GM13976 (cell line): Measurements from ENCODE around the gene RNF7.
A peak's percentile ranks its signal among the peaks of the same experiment; 100 is the strongest.

ENCODE experiments used
- DNase-seq: peaks from one replicate; pipeline ENCODE4 v3.0.0; 2012; ENCODE audit warnings: low spot score
- CTCF ChIP-seq: IDR thresholded peaks from 2 replicates; pipeline ENCODE4 v1.5.1; 2012; ENCODE audit warnings: borderline replicate concordance, mild to moderate bottlenecking; ENCODE audit not compliant: insufficient read depth; ENCODE audit errors: extremely low read depth, missing control alignments, control extremely low read depth
- in situ Hi-C: fragments of 300-500 bp; cut with MboI; formaldehyde crosslinking; loops from one replicate; pipeline ENCODE4 v1.12.0; 2022; ENCODE audit warnings: low sequenced_read_pairs, mixed read lengths, inconsistent platforms; ENCODE audit not compliant: unreplicated experiment

RNF7 gene

DNA sequence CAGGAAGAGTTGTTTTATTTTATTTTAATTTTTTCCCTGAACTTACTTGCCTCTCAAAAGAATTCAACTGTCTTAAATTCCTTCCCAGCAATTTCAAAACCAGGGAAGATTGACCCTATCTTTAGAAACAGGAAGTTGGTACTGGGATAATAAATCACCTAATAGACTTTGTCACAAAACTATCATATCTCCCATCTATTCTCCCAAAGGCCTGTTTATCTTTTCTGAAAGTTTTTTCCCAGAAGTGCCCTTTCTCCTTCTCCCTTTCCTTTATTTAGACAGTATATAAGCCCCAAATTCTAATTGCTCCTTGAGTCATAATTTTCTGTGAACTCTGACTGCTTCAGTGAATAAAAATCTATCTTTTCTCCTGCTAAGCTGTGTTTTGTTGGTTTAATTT, 2.9 kb upstream of the RNF7 start:
- in situ Hi-C loops = no loop called here
- no peak for DNase-seq
- TF ChIP-seq CTCF = no peak

DNA sequence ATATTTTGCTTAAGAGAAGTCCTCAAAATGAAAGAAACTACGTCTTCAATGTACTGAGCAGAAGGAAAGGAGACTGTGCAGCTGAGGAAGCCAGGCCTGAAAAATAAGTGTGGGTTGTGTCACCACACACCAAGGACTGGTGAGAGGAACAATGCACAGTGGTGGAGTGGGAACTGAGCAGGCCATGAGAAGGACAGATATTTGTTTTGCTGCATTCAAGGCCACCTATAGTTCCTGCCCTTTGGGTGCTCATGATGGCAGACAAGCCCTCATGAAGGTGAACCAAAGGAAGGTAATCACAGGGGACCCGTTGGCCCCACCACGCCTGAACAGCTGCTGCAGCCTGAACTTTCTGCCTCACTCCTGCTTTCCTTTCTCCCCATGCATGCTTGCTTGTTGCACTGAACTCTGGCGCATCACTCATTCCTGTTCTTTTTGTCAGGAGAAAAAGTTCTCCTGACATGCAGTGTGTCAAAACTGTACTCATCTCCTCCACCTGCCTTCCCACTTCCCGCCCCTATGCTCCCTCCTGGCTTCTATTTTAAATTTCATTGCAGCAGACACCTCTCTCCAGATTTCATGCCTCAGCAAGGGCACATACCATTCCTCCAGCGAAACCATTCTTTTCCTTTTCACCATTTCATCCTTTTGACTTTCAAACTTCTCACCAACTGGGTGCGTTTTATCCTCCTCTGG, 2.2 kb upstream of the RNF7 start:
- no peak for TF ChIP-seq CTCF
- no peak for DNase-seq

DNA sequence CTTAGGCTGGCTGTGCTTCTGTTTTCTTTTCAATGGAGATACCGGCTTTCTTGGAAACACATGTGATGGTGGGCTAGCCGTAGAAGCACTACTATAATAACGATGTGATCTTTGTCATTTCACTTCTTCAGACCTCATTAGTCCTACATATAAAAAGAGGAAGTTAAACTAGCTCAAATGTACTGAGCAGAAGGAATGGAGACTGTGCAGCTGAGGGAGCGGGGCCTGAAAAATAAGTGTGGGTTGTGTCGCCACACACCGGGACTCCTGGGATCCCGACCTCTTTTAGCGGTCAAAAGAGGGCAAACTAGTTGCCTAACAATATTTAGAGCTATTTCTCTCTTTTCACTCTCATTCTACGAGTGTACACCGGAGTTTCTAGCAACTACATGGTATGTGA, 1.0 kb upstream of the RNF7 start:
- in situ Hi-C loops = no loop called here

More for the DNA sequence above, 2.2 kb upstream of the RNF7 start:
- in situ Hi-C loops = no loop called here

GRCh38 chr3:141737678-141738021, 448 bp upstream of the RNF7 start:
- DNase-seq = no peak
- in situ Hi-C loops = no loop called here
- TF ChIP-seq CTCF = no peak

More for the DNA sequence above, 1.0 kb upstream of the RNF7 start:
- TF ChIP-seq CTCF = no peak
- DNase-seq = no peak

DNA sequence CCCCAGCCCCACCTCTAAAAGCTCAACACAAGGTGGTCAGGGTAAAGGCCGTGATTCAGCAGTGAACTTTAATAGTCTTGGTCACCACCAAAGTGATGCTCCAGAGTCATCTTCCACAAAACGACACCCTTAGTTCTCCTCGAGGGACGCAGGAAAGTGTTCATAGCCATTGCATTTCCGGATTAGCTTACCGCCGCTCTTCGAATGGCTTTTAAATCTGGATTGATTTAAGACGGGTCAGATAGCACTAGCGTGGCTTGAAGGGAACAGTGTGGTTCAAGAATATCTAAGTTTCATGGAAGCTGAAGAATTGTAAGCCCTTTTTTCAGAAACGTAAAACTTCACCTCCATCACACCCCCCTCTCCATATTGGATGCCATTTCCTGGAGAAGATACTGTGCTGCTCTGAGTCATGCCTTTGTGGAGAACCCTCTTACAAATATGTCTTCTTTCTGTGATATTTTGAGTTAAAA, 829 bp downstream of the RNF7 start:
- TF ChIP-seq CTCF = no peak
- in situ Hi-C loops = no loop called here
- DNase-seq = peak; percentile 34

DNA sequence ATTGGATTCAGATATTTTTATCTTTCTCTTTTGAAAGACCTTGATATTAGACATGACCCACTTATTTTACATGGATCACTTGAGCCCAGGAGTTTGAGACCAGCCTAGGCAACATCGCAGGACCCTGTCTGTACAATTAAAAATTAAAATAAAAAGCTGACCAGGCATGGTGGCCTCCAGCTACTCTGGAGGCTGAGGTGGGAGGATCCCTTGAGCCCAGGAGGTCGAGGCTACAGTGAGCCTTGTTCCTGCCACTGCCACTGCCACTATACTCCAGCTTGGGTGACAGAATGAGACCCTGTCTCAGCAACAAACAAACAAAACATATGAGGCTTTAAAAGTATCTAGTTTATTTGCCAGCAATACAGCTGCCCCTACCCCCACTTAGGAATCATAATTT, 1.6 kb downstream of the RNF7 start:
- DNase-seq = no peak
- no peak for TF ChIP-seq CTCF
- in situ Hi-C loops = no loop called here

- TF ChIP-seq CTCF = no peak
- in situ Hi-C loops = no loop called here
- no peak for DNase-seq
Measured at GRCh38 chr3:141740349-141740748, 2.3 kb downstream of the RNF7 start.
